Endothelial cell of umbilical vein (primary cell): ENCODE measurements around the gene ZNF774. TPM values are rescaled to one million over a fixed set of nuclear protein-coding genes. Genes with fewer than 3 reads are reported as not detected.

ENCODE experiments used
- BruUV-seq: library from RNA; stranded (reverse); fragments of 400-500 nt; replicated peaks from 2 replicates; lab custom pipeline; 2021; lab: Mats Ljungman, UMichigan
- CTCF ChIA-PET: fragments of 300-600, 350-600 bp; sonication (Branson Sonifier 250); formaldehyde crosslinking; loops from one replicate; lab custom pipeline; 2021; ENCODE audit warnings: antibody characterized with exemption, inconsistent platforms; lab: Charles Lee
- POLR2A ChIA-PET: fragments of 300-600, 350-600 bp; sonication (Branson Sonifier 250); formaldehyde crosslinking; loops from one replicate; lab custom pipeline; 2021; ENCODE audit warnings: antibody characterized with exemption, inconsistent platforms; lab: Charles Lee
- DNase-seq: peaks from one replicate; pipeline ENCODE4 v3.0.0-alpha.2; 2011; ENCODE audit warnings: low read depth, low spot score
- FAIRE-seq: peaks from 2 replicates; lab custom pipeline; 2011; peaks lifted over from hg19 to GRCh38; lab: Jason Lieb, UNC
- H2AFZ ChIP-seq: 2 replicates; pipeline ENCODE4 v1.6.0; 2012; ENCODE audit warnings: low read depth, low read length, control low read depth, inconsistent platforms
- H3K27ac ChIP-seq: 2 replicates; pipeline ENCODE4 v1.5.1; 2011; ENCODE audit warnings: low read depth, mild to moderate bottlenecking, control low read depth, low read length, moderate library complexity; ENCODE audit not compliant: insufficient read depth
- H3K27me3 ChIP-seq, 2 experiments: 2 replicates each; pipeline versions ENCODE4 v1.6.0 to v1.6.1; 2011; ENCODE audit warnings: low read length in 2 of 2, mixed read lengths in 1 of 2; ENCODE audit not compliant: control insufficient read depth in 2 of 2, insufficient read depth in 2 of 2
- H3K36me3 ChIP-seq, 2 experiments: 2 replicates in 1 of 2; 3 replicates in 1 of 2; pipeline ENCODE4 v1.5.1; 2011; ENCODE audit warnings: low read length in 2 of 2, mild to moderate bottlenecking in 1 of 2, moderate library complexity in 1 of 2; ENCODE audit not compliant: control insufficient read depth in 2 of 2, insufficient read depth in 2 of 2; ENCODE audit errors: extremely low read depth in 1 of 2
- H3K4me1 ChIP-seq: 3 replicates; pipeline ENCODE4 v1.5.1; 2011; ENCODE audit warnings: mild to moderate bottlenecking, low read length; ENCODE audit not compliant: control insufficient read depth, insufficient read depth; ENCODE audit errors: extremely low read depth
- H3K4me2 ChIP-seq: 2 replicates; pipeline ENCODE4 v1.6.1; 2011; ENCODE audit warnings: low read length, control low read depth, mixed read lengths; ENCODE audit not compliant: insufficient read depth
- H3K4me3 ChIP-seq, 3 experiments: fragments of 200-600 bp in 1 of 3; sonication (generic), shearing (Covaris generic) in 1 of 3; replicated peaks in 1 of 3; 2 replicates each; pipeline ENCODE4 v1.5.1; 2011 to 2016; ENCODE audit warnings: control low read depth in 3 of 3, low read length in 3 of 3, mild to moderate bottlenecking in 2 of 3, inconsistent platforms in 1 of 3, low read depth in 1 of 3, moderate library complexity in 1 of 3; ENCODE audit not compliant: insufficient read depth in 1 of 3
- H3K79me2 ChIP-seq: 2 replicates; pipeline ENCODE4 v1.6.0; 2012; ENCODE audit warnings: low read length, inconsistent platforms; ENCODE audit not compliant: control insufficient read depth, insufficient read depth
- H3K9ac ChIP-seq: replicated peaks from 2 replicates; pipeline ENCODE3; 2011; ENCODE audit warnings: low read length, control low read depth; ENCODE audit not compliant: insufficient read depth; ENCODE audit errors: extremely low read depth
- H3K9me1 ChIP-seq: replicated peaks from 3 replicates; pipeline ENCODE4 v1.6.0; 2011; ENCODE audit warnings: mild to moderate bottlenecking, low read length; ENCODE audit not compliant: control insufficient read depth, insufficient read depth; ENCODE audit errors: extremely low read depth
- H3K9me3 ChIP-seq: replicated peaks from 2 replicates; pipeline ENCODE4 v1.5.1; 2012; ENCODE audit warnings: low read length, inconsistent platforms; ENCODE audit not compliant: control insufficient read depth, insufficient read depth
- H4K20me1 ChIP-seq: replicated peaks from 2 replicates; pipeline ENCODE3; 2011; ENCODE audit warnings: mild to moderate bottlenecking, low read length; ENCODE audit not compliant: control insufficient read depth, insufficient read depth; ENCODE audit errors: extremely low read depth
- EZH2 ChIP-seq: IDR thresholded peaks from 2 replicates; pipeline ENCODE4 v1.6.1; 2012; ENCODE audit warnings: borderline replicate concordance, low read depth, mild to moderate bottlenecking, moderate library complexity, low read length, inconsistent platforms; ENCODE audit not compliant: severe bottlenecking
- FOS ChIP-seq: IDR thresholded peaks from 2 replicates; pipeline ENCODE4 v1.6.1; 2011; ENCODE audit warnings: mild to moderate bottlenecking, low read length, moderate library complexity, borderline replicate concordance; ENCODE audit not compliant: insufficient read depth
- GATA2 ChIP-seq: IDR thresholded peaks from 2 replicates; pipeline ENCODE4 v1.7.0; 2011; ENCODE audit warnings: low read depth, mild to moderate bottlenecking, moderate library complexity, mixed read lengths, low read length; ENCODE audit not compliant: insufficient read length, insufficient read depth
- JUN ChIP-seq: IDR thresholded peaks from 2 replicates; pipeline ENCODE4 v1.6.1; 2011; ENCODE audit warnings: borderline replicate concordance, low read depth; ENCODE audit not compliant: insufficient read length, insufficient read depth
- MYC ChIP-seq: IDR thresholded peaks from one replicate; pipeline ENCODE4 v1.6.1; 2011; ENCODE audit warnings: mild to moderate bottlenecking, low read depth, low read length
- POLR2AphosphoS5 ChIP-seq: IDR thresholded peaks from 2 replicates; pipeline ENCODE4 v1.6.1; 2012; ENCODE audit warnings: low read depth, mild to moderate bottlenecking, control low read depth, low read length, moderate library complexity; ENCODE audit not compliant: insufficient read depth
- dilution Hi-C: fragments of 300-500 bp; cut with MboI; formaldehyde crosslinking; loops from one replicate; pipeline ENCODE4 v1.15.0; 2019; ENCODE audit warnings: low sequenced_read_pairs; ENCODE audit not compliant: extremely low pct_ligation_motif_present
- intact Hi-C: fragments of 100-400 bp; cut with micrococcal nuclease; formaldehyde crosslinking; loops from one replicate; pipeline ENCODE4 v1.10.0; 2022
- polyA plus RNA-seq, 4 experiments: library from polyadenylated mRNA; depleted of rRNA in 3 of 4; stranded (reverse) in 3 of 4; unstranded in 1 of 4; fragments of >200 nt; gene quantifications; 2 replicates each; pipeline versions ENCODE4 v1.2.1 to v1.2.3, GENCODE V29; 2011 to 2012; ENCODE audit warnings: missing spikeins in 1 of 4
- total RNA-seq: library from RNA; stranded (reverse); gene quantifications from 2 replicates; pipeline ENCODE4 v1.2.3, GENCODE V29; 2021
- TF ChIP-seq, protein P1 (sequence below), 2 donors: IDR thresholded peaks; 1 replicate in 1 of 2; 2 replicates in 1 of 2; pipeline ENCODE4 v1.5.1; 2011; ENCODE audit warnings: low read length in 2 of 2, mild to moderate bottlenecking in 2 of 2, moderate library complexity in 2 of 2, control low read depth in 1 of 2, inconsistent platforms in 1 of 2, low read depth in 1 of 2; ENCODE audit not compliant: insufficient read depth in 1 of 2; ENCODE audit errors: extremely low read depth in 1 of 2
- TF ChIP-seq, protein P2 (sequence below): IDR thresholded peaks from 2 replicates; pipeline ENCODE4 v1.6.1; 2011; ENCODE audit not compliant: insufficient read depth, insufficient read length

ZNF774 gene
- total and polyA plus RNA-seq, 2 donors (not counting 3 experiments of a cell fraction or from before 2014, with no cell fraction given): 0.98 to 2.6 TPM

DNA sequence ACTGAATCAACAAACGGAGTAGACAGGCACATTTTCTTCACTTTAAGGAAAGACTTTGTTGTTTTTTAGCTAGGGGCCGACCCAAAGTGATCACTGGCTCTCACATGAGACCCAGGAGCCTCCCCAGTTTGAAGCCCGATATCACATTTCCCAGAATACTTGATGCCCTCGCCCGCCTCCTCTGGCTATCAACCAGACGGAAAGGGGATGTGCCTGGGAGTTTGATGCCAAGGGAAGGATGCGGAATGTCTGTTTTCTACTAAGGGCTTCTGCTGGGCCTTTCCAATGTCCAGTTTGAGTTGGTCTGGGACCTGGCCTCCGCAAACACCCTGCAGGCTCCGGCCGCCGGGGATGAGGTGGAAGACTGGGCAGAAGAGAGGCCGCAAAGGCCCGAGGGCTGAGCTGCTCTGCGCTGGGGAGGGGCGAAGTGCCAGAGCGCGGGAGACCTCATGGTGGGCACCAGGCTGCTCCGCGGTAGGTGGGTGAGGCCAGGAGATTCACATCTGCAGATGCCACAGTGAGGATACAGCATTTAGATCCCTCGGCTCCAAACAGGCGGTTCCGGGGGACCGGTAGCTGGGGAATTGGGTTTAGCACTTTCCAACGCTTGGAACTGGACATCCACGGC lies 491 bp upstream of the ZNF774 start:
- TF ChIP-seq, protein P1, sequence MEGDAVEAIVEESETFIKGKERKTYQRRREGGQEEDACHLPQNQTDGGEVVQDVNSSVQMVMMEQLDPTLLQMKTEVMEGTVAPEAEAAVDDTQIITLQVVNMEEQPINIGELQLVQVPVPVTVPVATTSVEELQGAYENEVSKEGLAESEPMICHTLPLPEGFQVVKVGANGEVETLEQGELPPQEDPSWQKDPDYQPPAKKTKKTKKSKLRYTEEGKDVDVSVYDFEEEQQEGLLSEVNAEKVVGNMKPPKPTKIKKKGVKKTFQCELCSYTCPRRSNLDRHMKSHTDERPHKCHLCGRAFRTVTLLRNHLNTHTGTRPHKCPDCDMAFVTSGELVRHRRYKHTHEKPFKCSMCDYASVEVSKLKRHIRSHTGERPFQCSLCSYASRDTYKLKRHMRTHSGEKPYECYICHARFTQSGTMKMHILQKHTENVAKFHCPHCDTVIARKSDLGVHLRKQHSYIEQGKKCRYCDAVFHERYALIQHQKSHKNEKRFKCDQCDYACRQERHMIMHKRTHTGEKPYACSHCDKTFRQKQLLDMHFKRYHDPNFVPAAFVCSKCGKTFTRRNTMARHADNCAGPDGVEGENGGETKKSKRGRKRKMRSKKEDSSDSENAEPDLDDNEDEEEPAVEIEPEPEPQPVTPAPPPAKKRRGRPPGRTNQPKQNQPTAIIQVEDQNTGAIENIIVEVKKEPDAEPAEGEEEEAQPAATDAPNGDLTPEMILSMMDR (IDR thresholded peaks at IDR 0.05; ENCODE audit: extremely low read depth in 1 of 2, insufficient read depth in 1 of 2, low read depth in 1 of 2, low read length in 2 of 2): no peak
- TF ChIP-seq GATA2 (no peak), POLR2AphosphoS5 (no peak), MYC (no peak), EZH2 (no peak), JUN (no peak), FOS (no peak)
- TF ChIP-seq, protein P2, sequence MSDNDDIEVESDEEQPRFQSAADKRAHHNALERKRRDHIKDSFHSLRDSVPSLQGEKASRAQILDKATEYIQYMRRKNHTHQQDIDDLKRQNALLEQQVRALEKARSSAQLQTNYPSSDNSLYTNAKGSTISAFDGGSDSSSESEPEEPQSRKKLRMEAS: no peak
- Histone ChIP-seq H3K27me3 (no peaks in the 10 kb centered on the region), H3K9me3 (no peaks in the 10 kb centered on the region), H3K9ac (no peak overlapping the region), H3K4me2 (peak overlapping the region; percentile 71), H3K9me1 (no peaks in the 10 kb centered on the region), H2AFZ (peak overlapping the region; percentile 99), H3K4me1 (peaks cover 5% of the 10 kb centered on the region), H4K20me1 (no peaks in the 10 kb centered on the region), H3K27ac (no peak overlapping the region), H3K4me3 (peak overlapping the region; percentile 55 to 90 (median 61)), H3K36me3 (no peaks in the 10 kb centered on the region), H3K79me2 (no peaks in the 10 kb centered on the region)
- FAIRE-seq (no peak), DNase-seq (peak; percentile 12)
- BruUV-seq: no TSS peak
- dilution Hi-C loops (no loop called here), intact Hi-C loops (loop anchor here (2.0 kb wide), 1 partner anchor 37 kb away; the partner anchor contains the start of gene IQGAP1)
- ChIA-PET CTCF (interaction anchor here (0.9 to 1.7 kb wide), 9 partner anchors 9 to 131 kb away, joined by 3 to 6 read pairs (median 4); no protein-coding TSS in a partner anchor), POLR2A (interaction anchor here (1.3 kb wide), 1 partner anchor 37 kb away, joined by 3 read pairs; the partner anchor contains the start of gene IQGAP1)
